NCI-H748 (cell line): ENCODE results near the gene UBQLN2.
"Not testable (repeated sequence)": the region's sequence is repeated elsewhere in the genome, so short reads cannot be mapped to it uniquely, and the experiment has no call there.

Experiments
- DNase-seq: peaks from one replicate; lab custom pipeline; 2025; ENCODE audit not compliant: unreplicated experiment; lab: John Stamatoyannopoulos, UW

Gene UBQLN2

DNA sequence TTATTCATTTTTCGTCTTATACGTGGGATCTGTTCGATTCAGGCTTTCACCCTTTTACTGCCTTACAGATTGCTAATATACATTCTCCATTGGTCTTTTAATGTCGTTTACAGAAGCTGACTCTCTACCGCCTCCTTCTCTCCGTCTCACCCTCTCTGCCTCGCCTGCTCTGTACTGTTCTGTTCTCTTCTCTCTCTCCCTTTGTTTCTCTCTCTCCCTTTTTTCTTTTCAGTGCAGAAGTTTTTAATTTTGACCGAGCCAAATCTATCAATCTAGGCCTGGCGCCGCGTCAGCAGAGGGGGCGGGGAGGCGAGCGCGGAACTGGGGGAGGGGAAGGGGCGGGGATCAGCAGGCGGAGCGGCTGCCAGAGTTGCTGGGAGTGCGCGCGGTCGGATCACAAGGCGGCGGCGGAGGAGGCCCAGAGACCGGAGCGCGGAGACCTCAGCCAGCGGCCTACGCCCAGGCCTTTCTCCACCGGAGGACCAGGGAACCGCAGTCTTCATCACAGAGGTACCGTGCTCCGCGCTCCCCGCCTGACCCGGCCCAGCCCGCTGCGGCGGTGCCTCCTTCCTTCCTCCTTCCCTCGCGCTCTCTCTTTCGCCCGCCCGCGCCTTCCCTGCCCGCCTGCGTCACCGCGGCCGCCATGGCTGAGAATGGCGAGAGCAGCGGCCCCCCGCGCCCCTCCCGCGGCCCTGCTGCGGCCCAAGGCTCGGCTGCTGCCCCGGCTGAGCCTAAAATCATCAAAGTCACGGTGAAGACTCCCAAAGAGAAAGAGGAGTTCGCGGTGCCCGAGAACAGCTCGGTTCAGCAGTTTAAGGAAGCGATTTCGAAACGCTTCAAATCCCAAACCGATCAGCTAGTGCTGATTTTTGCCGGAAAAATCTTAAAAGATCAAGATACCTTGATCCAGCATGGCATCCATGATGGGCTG is at the start of gene UBQLN2:
TSS of gene UBQLN2 (plus strand) at position 397 of the 931 bp plus-strand sequence. CDS start at position 644, 247 bp downstream.
- DNase-seq, result peak; percentile 85

DNA sequence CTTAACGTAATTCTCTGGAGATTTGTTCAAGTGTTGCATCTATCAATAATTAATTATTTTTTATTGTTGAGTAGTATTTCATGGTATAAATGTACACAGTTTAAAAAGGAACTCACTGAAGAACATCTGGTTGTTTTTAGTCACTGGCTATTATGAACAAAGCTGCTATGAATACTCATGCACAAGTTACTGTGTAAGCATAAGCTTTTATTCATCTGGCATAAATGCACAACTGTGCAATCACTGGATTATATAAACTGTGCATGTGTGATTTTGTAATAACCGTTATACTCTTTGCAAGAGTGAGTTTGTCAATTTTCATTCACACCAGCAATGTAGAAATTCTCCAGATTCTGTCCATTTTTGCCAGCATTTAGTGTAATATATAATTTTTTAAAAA is 43.8 kb upstream of the UBQLN2 start:
- DNase-seq, result no peak

DNA sequence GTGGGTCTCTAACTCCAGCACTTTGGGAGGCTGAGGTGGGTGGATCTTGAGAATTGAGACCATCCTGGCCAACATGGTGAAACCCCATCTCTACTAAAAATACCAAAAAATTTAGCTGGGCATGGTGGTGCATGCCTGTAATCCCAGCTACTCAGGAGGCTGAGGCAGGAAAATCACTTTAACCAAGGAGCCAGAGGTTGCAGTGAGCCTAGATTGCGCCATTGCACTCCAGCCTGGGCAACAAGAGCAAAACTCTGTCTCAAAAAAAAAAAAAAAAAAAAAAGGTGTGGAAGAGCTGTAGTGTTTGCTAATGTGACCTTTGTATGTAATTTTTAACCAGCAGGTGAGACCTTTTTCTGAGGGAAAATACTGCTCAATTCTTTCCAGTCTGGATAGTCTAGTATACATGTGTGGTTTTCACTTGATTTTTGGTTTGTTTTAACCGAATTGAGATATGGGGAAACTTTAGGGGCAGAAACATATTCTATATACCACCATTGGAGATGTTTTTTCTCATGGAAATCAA is 33.9 kb upstream of the UBQLN2 start:
- not testable (repeated sequence) for DNase-seq

DNA sequence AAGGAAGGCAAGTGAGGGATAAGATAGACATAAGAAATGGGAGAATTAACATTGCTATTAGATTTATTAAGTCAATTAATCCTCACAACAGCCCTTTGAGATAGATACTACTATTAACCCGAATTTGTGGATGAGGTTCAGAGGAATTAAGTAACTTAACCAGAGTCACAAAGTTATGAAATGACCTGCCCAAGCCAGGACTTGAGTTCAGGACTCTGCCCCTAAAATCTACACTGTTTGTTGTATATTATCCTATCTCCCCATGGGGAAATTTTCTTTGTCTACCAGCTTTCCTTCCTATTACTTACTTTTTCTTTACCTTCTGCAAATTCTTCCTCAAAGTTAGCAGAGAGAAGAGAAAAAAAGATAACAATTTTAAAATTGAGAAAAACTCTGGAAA is 33.4 kb upstream of the UBQLN2 start:
- no peak for DNase-seq

DNA sequence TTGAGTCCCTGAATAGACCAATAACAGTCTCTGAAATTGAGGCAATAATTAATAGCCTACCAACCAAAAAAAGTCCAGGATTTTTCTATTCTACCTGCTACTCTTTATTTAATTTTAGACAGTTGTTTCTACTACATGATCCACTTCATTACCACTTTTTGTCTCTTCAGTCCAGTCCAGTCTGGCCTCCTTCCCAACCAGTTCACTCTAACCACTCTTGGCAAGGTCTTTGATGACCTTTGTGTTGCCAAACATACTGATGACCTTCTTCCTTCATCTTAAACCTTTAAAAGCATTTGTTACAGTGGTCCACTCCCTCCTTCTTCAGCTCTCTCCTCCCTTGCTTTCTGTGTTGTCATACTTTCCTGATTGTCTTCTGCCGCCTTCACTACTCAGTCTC is 12.8 kb upstream of the UBQLN2 start:
- DNase-seq, result no peak

DNA sequence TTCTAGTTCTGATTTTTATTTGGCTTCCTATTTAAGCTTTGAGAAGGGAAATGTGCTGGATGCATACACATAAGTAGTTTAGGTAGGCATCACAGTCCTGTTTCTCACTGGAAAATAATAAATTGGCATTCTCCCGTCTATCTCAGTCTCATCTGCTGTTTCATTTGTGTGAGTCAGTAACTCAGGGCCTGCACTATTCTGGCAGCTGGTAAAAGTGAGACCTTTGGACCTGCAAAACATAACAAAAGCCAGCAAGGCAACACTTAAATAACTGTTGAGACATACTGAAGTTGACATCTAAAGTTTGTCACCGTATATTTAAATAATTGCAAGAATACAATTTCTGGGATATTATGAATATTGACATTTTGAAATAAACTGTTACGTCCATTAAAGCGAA is 8.6 kb upstream of the UBQLN2 start:
- no peak for DNase-seq

DNA sequence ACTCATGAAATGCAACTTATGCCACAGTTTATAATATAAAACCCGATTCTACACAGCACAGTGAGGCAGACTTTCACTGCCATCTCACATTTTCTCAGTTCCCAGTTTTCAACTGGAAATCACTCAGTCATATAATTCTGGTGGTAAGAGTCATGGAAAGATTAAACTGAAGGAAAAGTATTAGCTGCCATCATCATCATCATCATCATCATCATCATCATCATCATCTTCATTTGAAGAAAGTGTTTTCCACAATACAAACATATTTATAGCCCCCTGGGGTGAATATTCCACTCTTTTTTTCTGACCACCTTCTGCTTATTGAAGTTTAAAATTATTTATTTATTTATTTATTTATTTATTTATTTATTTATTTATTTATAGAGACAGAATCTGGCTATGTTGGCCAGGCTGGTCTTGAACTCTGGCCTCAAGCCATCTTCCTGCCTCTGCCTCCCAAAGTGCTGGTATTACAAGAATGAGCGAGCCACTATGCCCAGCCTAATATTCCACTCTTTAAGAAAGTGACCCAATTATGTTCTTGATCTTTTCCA is 6.0 kb upstream of the UBQLN2 start:
- no peak for DNase-seq

DNA sequence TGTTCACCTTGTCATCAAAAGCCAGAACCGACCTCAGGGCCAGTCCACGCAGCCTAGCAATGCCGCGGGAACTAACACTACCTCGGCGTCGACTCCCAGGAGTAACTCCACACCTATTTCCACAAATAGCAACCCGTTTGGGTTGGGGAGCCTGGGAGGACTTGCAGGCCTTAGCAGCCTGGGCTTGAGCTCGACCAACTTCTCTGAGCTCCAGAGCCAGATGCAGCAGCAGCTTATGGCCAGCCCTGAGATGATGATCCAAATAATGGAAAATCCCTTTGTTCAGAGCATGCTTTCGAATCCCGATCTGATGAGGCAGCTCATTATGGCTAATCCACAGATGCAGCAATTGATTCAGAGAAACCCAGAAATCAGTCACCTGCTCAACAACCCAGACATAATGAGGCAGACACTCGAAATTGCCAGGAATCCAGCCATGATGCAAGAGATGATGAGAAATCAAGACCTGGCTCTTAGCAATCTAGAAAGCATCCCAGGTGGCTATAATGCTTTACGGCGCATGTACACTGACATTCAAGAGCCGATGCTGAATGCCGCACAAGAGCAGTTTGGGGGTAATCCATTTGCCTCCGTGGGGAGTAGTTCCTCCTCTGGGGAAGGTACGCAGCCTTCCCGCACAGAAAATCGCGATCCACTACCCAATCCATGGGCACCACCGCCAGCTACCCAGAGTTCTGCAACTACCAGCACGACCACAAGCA is 898 bp downstream of the UBQLN2 start:
- peak; percentile 49 for DNase-seq

DNA sequence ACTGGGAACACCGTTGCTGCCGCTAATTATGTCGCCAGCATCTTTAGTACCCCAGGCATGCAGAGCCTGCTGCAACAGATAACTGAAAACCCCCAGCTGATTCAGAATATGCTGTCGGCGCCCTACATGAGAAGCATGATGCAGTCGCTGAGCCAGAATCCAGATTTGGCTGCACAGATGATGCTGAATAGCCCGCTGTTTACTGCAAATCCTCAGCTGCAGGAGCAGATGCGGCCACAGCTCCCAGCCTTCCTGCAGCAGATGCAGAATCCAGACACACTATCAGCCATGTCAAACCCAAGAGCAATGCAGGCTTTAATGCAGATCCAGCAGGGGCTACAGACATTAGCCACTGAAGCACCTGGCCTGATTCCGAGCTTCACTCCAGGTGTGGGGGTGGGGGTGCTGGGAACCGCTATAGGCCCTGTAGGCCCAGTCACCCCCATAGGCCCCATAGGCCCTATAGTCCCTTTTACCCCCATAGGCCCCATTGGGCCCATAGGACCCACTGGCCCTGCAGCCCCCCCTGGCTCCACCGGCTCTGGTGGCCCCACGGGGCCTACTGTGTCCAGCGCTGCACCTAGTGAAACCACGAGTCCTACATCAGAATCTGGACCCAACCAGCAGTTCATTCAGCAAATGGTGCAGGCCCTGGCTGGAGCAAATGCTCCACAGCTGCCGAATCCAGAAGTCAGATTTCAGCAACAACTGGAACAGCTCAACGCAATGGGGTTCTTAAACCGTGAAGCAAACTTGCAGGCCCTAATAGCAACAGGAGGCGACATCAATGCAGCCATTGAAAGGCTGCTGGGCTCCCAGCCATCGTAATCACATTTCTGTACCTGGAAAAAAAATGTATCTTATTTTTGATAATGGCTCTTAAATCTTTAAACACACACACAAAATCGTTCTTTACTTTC is 1.8 kb downstream of the UBQLN2 start:
- DNase-seq, result peak; percentile 46

DNA sequence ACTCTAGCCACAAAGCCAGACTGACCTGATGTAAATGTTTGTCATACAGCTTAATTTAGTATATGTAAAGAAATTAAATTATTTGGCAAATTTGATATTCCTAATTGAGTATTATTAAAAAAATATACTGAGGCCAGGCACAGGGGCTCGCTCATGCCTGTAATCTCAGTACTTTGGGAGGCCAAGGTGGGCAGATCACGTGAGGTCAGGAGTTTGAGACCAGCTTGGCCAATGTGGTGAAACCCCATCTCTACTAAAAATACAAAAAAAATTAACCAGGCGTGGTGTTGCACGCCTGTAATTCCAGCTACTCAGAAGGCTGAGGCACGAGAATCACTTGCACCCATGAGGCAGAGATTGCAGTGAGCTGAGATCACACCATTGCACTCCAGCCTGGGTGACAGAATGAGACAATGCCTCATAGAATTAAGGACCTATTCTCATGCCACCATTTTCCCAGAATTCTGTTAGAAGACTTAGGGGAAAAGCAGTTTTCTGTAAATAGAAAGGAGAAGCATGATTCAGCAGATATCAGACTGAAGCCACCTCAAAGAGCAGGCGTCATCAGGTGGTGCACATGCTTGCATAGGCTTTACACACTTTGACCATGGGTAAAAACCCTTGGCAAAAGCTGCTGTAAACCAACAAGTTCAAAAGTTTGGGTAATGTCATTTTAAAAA is 6.1 kb downstream of the UBQLN2 start:
- no peak for DNase-seq

DNA sequence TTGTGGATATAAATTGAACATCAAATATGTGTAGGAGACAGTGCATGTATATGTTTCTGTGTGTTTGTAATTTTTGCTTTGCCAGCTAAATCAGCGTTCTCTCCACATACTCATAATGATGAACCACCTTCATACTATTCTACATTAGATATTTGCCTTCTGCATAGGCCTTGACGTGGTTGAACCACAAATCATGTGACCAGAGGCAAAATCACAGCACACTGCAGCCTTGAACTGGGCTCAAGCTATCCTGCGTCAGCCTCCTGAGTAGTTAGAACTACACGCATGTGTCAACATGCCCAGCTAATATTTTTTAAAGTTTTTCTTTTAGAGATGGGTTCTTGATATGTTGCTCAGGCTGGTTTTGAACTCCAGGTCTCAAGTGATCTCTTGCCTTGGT is 9.5 kb downstream of the UBQLN2 start:
- DNase-seq, result no peak

DNA sequence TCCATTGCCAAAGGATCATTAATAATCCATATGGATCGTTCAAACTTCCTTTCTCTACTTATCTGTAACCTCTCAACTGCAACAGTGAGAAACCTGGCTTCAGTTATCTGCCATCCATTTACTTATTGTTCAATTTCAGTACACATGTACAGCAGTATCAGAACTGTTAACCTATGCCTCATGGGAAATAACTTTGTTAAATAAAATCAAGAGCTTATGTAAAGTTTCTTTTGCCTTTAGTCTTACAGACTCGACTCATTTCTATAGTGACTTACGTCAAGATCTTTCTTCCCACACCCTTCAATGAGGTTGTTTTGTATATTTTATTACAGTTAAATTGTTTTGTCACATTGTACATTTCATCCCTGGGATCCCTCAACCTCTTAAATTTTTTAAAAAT is 11.4 kb downstream of the UBQLN2 start:
- DNase-seq, result no peak

DNA sequence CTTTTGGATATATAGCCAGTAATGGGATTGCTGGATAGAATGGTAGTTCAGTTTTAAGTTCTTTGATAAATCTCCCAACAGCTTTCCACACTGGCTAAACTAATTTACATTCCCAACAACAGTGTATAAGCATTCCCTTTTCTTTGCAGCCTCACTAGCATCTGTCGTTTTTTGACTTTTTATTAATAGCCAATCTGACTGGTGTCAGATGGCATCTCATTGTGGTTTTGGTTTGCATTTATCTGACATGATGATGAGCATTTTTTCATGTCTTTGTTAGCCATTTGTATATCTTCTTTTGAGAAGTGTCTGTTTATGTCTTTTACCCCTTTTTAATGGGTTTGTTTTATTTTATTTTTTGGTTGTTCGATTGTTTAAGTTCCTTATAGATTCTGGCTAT is 13.3 kb downstream of the UBQLN2 start:
- DNase-seq, result no peak

DNA sequence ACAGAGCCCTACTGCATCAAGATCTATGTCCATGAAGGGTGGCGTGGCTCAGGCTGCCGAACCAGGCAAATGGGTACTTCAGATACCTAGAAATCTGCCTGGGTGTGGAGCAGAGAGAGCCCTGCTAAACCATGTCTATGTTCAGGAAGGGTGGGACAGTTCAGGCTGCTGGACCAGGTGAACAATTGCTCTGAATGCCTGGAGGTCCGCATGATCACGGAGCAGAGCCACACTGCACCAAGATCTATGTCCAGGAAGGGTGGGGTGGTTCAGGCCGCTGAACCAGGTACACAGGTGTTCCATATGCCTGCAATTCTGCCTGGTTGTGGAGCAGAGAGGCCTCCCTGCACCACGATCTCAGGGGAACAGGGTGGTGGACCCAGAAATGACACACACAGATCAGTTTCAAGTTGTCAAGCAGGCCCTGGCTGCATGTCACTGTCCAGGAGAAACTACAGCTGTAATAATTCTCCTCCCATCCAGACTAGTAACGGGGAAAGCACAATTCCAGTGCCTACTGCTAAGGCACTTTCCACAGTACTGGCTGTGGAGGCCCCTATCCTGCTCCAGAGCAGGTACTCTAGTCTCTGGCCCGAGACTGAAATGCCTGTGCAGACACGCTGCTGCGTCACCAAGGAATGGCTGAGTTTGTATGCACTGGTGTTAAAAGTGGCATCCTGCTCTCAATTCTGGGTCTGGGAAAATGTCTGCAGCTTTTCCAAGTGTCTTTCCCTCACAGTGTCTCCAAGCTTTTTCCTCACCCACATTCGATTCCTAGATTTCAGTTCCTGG is 25.2 kb downstream of the UBQLN2 start:
- no peak for DNase-seq

DNA sequence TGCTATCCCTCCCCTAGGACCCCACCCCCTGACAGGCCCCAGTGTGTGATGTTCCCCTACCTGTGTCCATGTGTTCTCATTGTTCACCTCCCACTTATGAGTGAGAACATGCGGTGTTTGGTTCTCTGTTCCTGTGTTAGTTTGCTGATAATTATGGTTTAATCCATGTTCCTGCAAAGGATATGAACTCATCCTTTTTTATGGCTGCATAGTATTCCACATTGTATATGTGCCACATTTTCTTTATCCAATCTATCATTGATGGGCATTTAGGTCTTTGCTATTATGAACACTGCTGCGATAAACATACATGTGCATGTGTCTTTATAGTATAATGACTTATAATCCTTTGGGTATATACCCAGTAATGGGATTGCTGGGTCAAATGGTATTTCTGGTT is 28.4 kb downstream of the UBQLN2 start:
- not testable (repeated sequence) for DNase-seq

DNA sequence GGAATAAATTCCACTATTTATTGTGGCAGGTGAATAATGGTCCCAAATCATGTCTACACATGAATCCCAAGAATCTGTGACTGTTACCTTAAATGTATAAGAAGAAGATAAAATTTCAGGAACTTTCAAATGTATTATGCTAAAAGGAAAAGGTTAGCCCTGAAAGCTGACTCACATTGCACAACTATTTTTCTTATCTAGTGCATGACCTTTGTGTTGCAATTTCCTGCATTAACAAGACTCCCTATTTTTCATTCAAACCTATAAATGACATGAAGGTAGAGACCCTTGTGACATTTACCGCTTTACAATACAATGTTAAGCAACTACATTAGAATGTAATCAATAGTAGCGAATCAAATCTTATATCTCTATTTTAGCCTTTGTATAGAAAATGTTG is 36.7 kb downstream of the UBQLN2 start:
- DNase-seq, result no peak

DNA sequence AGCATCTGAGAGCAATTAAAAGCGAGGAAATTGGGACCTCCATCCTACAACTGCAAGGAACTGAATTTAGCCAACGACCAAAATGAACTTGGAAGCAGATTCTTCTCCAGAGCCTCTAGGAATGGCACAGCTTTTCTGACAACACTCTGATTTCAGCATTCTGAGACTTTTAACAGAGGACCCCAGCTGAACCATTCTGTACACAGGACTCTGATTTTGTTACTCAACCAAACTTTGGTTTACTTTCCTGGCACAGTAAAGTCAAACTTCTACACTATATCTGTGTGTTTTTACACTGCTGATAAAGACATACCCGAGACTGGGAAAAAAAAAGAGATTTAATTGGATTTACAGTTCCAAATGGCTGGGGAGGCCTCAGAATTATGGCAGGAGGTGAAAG is 37.6 kb downstream of the UBQLN2 start:
- no peak for DNase-seq

DNA sequence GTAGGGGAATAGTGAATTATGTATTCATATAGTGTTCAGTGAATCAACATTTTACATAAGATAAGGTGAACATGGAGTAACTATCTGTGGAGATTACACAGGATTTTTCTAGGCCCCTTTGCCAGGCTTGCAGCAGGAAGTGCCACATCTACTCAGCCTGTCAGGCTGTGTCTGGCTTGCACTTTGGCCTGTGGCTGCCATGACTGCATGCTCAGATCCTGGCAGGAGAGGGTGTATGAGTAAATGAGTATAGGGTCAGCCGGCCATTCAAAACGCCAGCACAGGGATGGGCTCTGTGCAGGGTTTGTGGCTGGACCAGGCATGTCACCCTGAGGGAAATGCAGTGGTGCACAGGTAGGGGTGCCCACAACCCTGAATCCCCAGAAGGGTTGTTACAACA is 51.9 kb downstream of the UBQLN2 start:
- no peak for DNase-seq
